Breast epithelium (tissue), 4 donors: ENCODE results near the gene MIOS. TPM values are rescaled to one million over a fixed set of nuclear protein-coding genes. Genes with fewer than 3 reads are reported as not detected.

Experiments
- DNase-seq, 2 donors: peaks; one replicate each; pipeline ENCODE4 v3.0.0-alpha.2; 2019; ENCODE audit warnings: low spot score in 2 of 2
- H3K27ac ChIP-seq, 2 donors: fragments of 200-600 bp; sonication (generic) in 1 of 2; one replicate each; pipeline ENCODE4 v1.5.1; 2016 to 2019; ENCODE audit warnings: mild to moderate bottlenecking in 1 of 2
- H3K27me3 ChIP-seq, 2 donors: fragments of 200-600 bp; sonication (generic) in 1 of 2; one replicate each; pipeline versions ENCODE4 v1.5.1 to v1.6.0; 2017 to 2019; ENCODE audit warnings: control low read depth in 1 of 2, mild to moderate bottlenecking in 1 of 2
- H3K36me3 ChIP-seq: fragments of 200-600 bp; one replicate; pipeline ENCODE4 v1.5.1; 2019
- H3K4me1 ChIP-seq, 2 donors: fragments of 200-600 bp; sonication (generic); one replicate each; pipeline ENCODE4 v1.5.1; 2016 to 2019; ENCODE audit warnings: control low read depth in 1 of 2
- H3K4me3 ChIP-seq, 3 donors: fragments of 200-600 bp; sonication (generic); 1 replicate in 2 of 3; 2 replicates in 1 of 3; pipeline ENCODE4 v1.5.1; 2016 to 2019; ENCODE audit warnings: mild to moderate bottlenecking in 3 of 3, moderate library complexity in 2 of 3
- H3K9me3 ChIP-seq, 2 donors: fragments of 200-600 bp; sonication (generic) in 1 of 2; one replicate each; pipeline ENCODE4 v1.5.1; 2016 to 2019; ENCODE audit warnings: control low read depth in 1 of 2
- POLR2A ChIP-seq: fragments of 450-650 bp; IDR thresholded peaks from one replicate; pipeline ENCODE4 v1.6.1; 2016; ENCODE audit warnings: antibody characterized with exemption, mild to moderate bottlenecking, moderate library complexity
- POLR2AphosphoS5 ChIP-seq, 3 donors: sonication (generic); formaldehyde crosslinking; IDR thresholded peaks; one replicate each; pipeline ENCODE4 v1.6.1; 2017; ENCODE audit warnings: antibody characterized with exemption in 3 of 3
- intact Hi-C: fragments of 100-400 bp; cut with DNase I; formaldehyde crosslinking; loops from one replicate; pipeline ENCODE4 v1.15.1; 2023; ENCODE audit warnings: low total_unique reads
- total RNA-seq, 3 donors: library from RNA; depleted of rRNA; stranded (reverse); fragments of >200 nt; gene quantifications; one replicate each; pipeline ENCODE4 v1.1.0, GENCODE V29; 2016
- TF ChIP-seq, protein P1 (sequence below), 3 donors: fragments of 450-650 bp; IDR thresholded peaks; one replicate each; pipeline ENCODE4 v1.5.1; 2016 to 2017; ENCODE audit warnings: antibody characterized with exemption in 3 of 3, mild to moderate bottlenecking in 3 of 3, moderate library complexity in 3 of 3

The MIOS gene
- total RNA-seq, 3 donors from 2014 or later, result 35.0 to 59.9 (median 56.7) TPM

DNA sequence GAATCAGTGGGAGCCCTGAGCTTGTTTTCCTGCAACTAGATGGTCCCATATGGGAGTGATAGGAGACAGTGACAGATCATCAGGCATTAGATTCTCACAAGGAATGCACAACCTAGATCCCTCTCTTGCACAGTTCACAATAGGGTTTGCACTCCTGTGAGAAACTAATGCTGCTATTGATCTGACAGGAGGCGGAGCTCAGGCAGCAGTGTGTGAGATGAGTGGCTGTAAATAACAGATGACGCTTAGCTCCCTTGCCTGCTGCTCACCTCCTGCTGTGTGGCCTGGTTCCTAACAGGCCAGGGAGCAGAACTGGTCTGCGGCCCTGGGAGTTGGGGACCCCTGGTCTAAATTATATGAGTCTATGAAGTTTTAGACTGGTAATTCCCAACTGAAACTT lies 3.9 kb downstream of the MIOS start:
- TF ChIP-seq, protein P1, sequence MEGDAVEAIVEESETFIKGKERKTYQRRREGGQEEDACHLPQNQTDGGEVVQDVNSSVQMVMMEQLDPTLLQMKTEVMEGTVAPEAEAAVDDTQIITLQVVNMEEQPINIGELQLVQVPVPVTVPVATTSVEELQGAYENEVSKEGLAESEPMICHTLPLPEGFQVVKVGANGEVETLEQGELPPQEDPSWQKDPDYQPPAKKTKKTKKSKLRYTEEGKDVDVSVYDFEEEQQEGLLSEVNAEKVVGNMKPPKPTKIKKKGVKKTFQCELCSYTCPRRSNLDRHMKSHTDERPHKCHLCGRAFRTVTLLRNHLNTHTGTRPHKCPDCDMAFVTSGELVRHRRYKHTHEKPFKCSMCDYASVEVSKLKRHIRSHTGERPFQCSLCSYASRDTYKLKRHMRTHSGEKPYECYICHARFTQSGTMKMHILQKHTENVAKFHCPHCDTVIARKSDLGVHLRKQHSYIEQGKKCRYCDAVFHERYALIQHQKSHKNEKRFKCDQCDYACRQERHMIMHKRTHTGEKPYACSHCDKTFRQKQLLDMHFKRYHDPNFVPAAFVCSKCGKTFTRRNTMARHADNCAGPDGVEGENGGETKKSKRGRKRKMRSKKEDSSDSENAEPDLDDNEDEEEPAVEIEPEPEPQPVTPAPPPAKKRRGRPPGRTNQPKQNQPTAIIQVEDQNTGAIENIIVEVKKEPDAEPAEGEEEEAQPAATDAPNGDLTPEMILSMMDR (IDR thresholded peaks at IDR 0.05), result no peak
- TF ChIP-seq POLR2AphosphoS5 (IDR thresholded peaks at IDR 0.05) (no peak), POLR2A (no peak)
- DNase-seq, result no peak
- Histone ChIP-seq H3K27me3 (no peaks in the 10 kb centered on the region), H3K4me3 (no peak overlapping the region), H3K9me3 (no peaks in the 10 kb centered on the region), H3K36me3 (no peaks in the 10 kb centered on the region), H3K27ac (no peak overlapping the region), H3K4me1 (peaks cover 0 to 11% of the 10 kb centered on the region in 2 donors)
- intact Hi-C loops, result no loop called here

DNA sequence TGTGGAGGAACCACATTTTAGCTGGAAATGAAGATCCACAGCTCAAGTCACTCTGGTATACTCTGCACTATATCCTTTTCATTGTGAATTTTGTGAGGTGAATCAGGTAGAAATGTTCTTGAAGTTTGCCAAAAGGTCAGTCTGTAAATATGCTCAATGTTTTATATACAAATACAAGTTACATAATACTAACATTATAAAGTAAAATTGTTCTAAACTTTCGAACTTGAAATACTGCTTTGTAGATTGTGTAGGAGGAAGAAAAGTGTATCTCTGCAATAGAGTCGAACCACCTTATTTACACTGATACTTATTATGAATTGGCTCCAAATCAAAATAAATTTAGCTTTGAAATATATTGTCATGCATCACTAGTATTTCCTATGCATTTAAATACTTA lies 7.0 kb downstream of the MIOS start:
- TF ChIP-seq POLR2A, result no peak
- TF ChIP-seq, protein P1 (IDR thresholded peaks at IDR 0.05), result no peak
- TF ChIP-seq POLR2AphosphoS5 (IDR thresholded peaks at IDR 0.05), result no peak
- DNase-seq, result no peak
- H3K9me3 ChIP-seq, result no peaks in the 10 kb centered on the region
- H3K4me1 ChIP-seq, result peaks cover 0 to 5% of the 10 kb centered on the region in 2 donors
- intact Hi-C loops, result no loop called here
- no peak overlapping the region for H3K27ac ChIP-seq
- no peak overlapping the region for H3K4me3 ChIP-seq
- H3K27me3 ChIP-seq, result no peaks in the 10 kb centered on the region
- no peaks in the 10 kb centered on the region for H3K36me3 ChIP-seq

DNA sequence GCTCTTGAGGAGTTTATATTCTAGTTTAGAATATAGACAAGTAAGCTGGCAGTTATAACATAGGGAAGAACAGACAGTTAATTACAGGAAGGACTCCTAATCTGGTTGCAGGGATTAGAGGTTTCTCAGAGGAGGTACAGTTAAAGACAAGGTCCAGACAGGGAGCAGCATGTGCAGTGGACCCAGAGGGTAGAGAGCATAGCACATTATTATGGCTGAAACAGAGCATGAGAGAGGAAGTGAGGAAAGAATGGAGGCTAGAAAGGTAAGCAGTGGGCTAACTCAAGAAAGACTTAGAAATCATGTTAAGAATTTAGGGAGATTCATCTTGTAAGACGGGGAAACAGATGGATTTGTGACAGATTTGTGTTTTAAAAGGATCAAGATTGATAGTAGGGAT lies 9.7 kb downstream of the MIOS start:
- DNase-seq, result no peak
- no peaks in the 10 kb centered on the region for H3K27me3 ChIP-seq
- H3K36me3 ChIP-seq, result peaks cover 3% of the 10 kb centered on the region
- H3K9me3 ChIP-seq, result no peaks in the 10 kb centered on the region
- intact Hi-C loops, result no loop called here
- TF ChIP-seq POLR2AphosphoS5 (IDR thresholded peaks at IDR 0.05) (no peak), POLR2A (no peak)
- TF ChIP-seq, protein P1 (IDR thresholded peaks at IDR 0.05), result no peak
- H3K4me1 ChIP-seq, result no peaks in the 10 kb centered on the region
- H3K27ac ChIP-seq, result no peak overlapping the region
- H3K4me3 ChIP-seq, result no peak overlapping the region

DNA sequence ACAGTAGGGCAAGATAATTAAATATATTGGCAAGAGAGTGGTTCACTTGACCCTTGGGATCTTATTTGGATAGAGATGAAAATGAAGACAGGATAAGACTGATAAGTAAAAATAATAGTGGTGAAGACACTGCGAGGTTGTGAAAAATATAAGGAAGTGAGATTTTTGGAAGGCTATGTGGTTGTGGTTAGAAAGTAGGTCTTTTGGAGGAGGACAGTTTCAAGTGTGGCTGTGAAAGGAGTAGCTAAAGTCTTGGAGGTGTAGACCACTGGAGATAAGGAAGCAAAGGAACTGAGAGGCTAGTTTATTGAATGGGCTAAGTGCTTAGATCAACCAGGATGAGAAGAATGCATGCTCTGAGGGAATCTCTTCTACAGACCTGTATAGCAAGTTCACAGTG lies 11.2 kb downstream of the MIOS start:
- intact Hi-C loops, result no loop called here
- H3K9me3 ChIP-seq, result no peaks in the 10 kb centered on the region

DNA sequence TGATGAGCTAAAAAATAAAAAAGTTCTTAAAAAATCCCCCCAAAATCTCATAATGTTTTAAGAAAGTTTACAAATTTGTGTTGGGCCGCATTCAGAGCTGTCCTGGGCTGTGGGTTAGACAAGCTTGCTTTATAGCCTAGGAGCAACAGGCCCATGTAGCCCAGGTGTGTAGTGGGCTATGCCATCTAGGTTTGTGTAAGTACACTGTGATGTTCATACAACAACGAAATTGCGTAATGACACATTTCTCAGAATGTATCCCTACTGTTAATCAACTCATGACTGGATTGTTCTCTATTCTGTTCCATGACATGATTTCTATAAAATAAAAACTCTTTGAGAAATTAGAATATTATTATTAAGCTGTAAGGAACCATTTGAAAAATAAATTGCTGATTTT lies 13.0 kb downstream of the MIOS start:
- H3K9me3 ChIP-seq, result no peaks in the 10 kb centered on the region
- no peaks in the 10 kb centered on the region for H3K4me1 ChIP-seq
- H3K36me3 ChIP-seq, result peaks cover 3% of the 10 kb centered on the region
- DNase-seq, result no peak
- TF ChIP-seq POLR2AphosphoS5 (IDR thresholded peaks at IDR 0.05), result no peak
- no peak overlapping the region for H3K27ac ChIP-seq
- intact Hi-C loops, result no loop called here
- no peaks in the 10 kb centered on the region for H3K27me3 ChIP-seq
- no peak overlapping the region for H3K4me3 ChIP-seq

More for the DNA sequence above, 11.2 kb downstream of the MIOS start:
- H3K27me3 ChIP-seq, result no peaks in the 10 kb centered on the region
- H3K36me3 ChIP-seq, result peaks cover 3% of the 10 kb centered on the region
- no peak overlapping the region for H3K27ac ChIP-seq
- no peak for TF ChIP-seq POLR2AphosphoS5 (IDR thresholded peaks at IDR 0.05)
- TF ChIP-seq, protein P1 (IDR thresholded peaks at IDR 0.05), result no peak
- TF ChIP-seq POLR2A, result no peak
- H3K4me1 ChIP-seq, result no peaks in the 10 kb centered on the region
- H3K4me3 ChIP-seq, result no peak overlapping the region
- DNase-seq, result no peak
